NCI-H2107 treated with DMSO at 0.1 percent for 48 hours (cell line): ENCODE data around the gene LGALS7.
"Not testable (repeated sequence)": the region's sequence is repeated elsewhere in the genome, so short reads cannot be mapped to it uniquely, and the experiment has no call there.

Experiments
- DNase-seq: peaks from one replicate; lab custom pipeline; 2025; ENCODE audit not compliant: unreplicated experiment; lab: John Stamatoyannopoulos, UW

LGALS7 gene

GRCh38 chr19:38800577-38801347, 27.4 kb upstream of the LGALS7 start:
- no peak for DNase-seq

GRCh38 chr19:38799104-38799503, 25.8 kb upstream of the LGALS7 start:
- DNase-seq: no peak

GRCh38 chr19:38797781-38798180, 24.5 kb upstream of the LGALS7 start:
- DNase-seq: not testable (repeated sequence)

- DNase-seq: no peak
Observed at GRCh38 chr19:38796154-38796553, 22.8 kb upstream of the LGALS7 start.

GRCh38 chr19:38795549-38795948, 22.2 kb upstream of the LGALS7 start:
- DNase-seq: no peak

GRCh38 chr19:38793671-38794070, 20.4 kb upstream of the LGALS7 start:
- no peak for DNase-seq

- no peak for DNase-seq
Observed at GRCh38 chr19:38793177-38793576, 19.9 kb upstream of the LGALS7 start.

- no peak for DNase-seq
Observed at GRCh38 chr19:38792250-38793111, 19.2 kb upstream of the LGALS7 start.

- DNase-seq: not testable (repeated sequence)
Observed at GRCh38 chr19:38791451-38792064, 18.2 kb upstream of the LGALS7 start.

GRCh38 chr19:38790507-38791403, 17.4 kb upstream of the LGALS7 start:
- DNase-seq: not testable (repeated sequence)

GRCh38 chr19:38788478-38789243, 15.3 kb upstream of the LGALS7 start, which contains the start of gene LGALS7B:
Gene LGALS7B (plus strand): TSS chr19:38789200. CDS start chr19:38789227, 27 bp downstream.
- no peak for DNase-seq

GRCh38 chr19:38786572-38787265, 13.4 kb upstream of the LGALS7 start:
- DNase-seq: no peak

- not testable (repeated sequence) for DNase-seq
Observed at GRCh38 chr19:38786061-38786460, 12.7 kb upstream of the LGALS7 start.

- DNase-seq: no peak
Observed at GRCh38 chr19:38785187-38785699, 11.9 kb upstream of the LGALS7 start.

- no peak for DNase-seq
Observed at GRCh38 chr19:38784224-38784623, 10.9 kb upstream of the LGALS7 start.

GRCh38 chr19:38782212-38782611, 8.9 kb upstream of the LGALS7 start:
- not testable (repeated sequence) for DNase-seq

GRCh38 chr19:38781058-38781457, 7.7 kb upstream of the LGALS7 start:
- no peak for DNase-seq

- no peak for DNase-seq
Observed at GRCh38 chr19:38780443-38780842, 7.1 kb upstream of the LGALS7 start.

- no peak for DNase-seq
Observed at GRCh38 chr19:38778733-38779132, 5.4 kb upstream of the LGALS7 start.
